HG03025 (cell line): ENCODE data around the gene KRTAP10-6.
"Not testable (repeated sequence)": the region's sequence is repeated elsewhere in the genome, so short reads cannot be mapped to it uniquely, and the experiment has no call there.

Experiments
- ATAC-seq: cut with Tn5 transposase; IDR thresholded peaks from one replicate; pipeline ENCODE4 v1.9.1; 2021; ENCODE audit warnings: mild to moderate bottlenecking, moderate library complexity; ENCODE audit not compliant: unreplicated experiment, low FRiP score

KRTAP10-6 gene

GRCh38 chr21:44592446-44593311, at the start of gene KRTAP10-6:
Gene KRTAP10-6, minus strand, starts transcription at chr21:44592505. Its CDS starts 21 bp downstream, at chr21:44592484.
- ATAC-seq, result no peak

- no peak for ATAC-seq
These were observed 48.5 kb upstream of the KRTAP10-6 start for GRCh38 chr21:44640761-44641160.

GRCh38 chr21:44639331-44639655, 47.0 kb upstream of the KRTAP10-6 start:
- ATAC-seq, result no peak

- ATAC-seq, result not testable (repeated sequence)
These were observed 46.4 kb upstream of the KRTAP10-6 start for GRCh38 chr21:44638506-44639330.

- not testable (repeated sequence) for ATAC-seq
These were observed 45.6 kb upstream of the KRTAP10-6 start for GRCh38 chr21:44637851-44638348.

- no peak for ATAC-seq
These were observed 44.9 kb upstream of the KRTAP10-6 start, which contains the start of gene KRTAP10-10 for GRCh38 chr21:44637018-44637850. Gene KRTAP10-10, plus strand, starts transcription at chr21:44637356. Its CDS starts 62 bp downstream, at chr21:44637418.

GRCh38 chr21:44636209-44637017, 44.1 kb upstream of the KRTAP10-6 start:
- ATAC-seq, result no peak

GRCh38 chr21:44632067-44632466, 39.8 kb upstream of the KRTAP10-6 start:
- no peak for ATAC-seq

- no peak for ATAC-seq
These were observed 38.1 kb upstream of the KRTAP10-6 start for GRCh38 chr21:44630440-44630839.

- no peak for ATAC-seq
These were observed 36.5 kb upstream of the KRTAP10-6 start for GRCh38 chr21:44628707-44629391.

- not testable (repeated sequence) for ATAC-seq
These were observed 35.5 kb upstream of the KRTAP10-6 start for GRCh38 chr21:44627831-44628233.

GRCh38 chr21:44627181-44627822, 35.0 kb upstream of the KRTAP10-6 start:
- not testable (repeated sequence) for ATAC-seq

GRCh38 chr21:44626673-44627143, 34.4 kb upstream of the KRTAP10-6 start, which contains the start of gene KRTAP10-9:
Gene KRTAP10-9, plus strand, starts transcription at chr21:44627093. Its CDS starts 79 bp downstream, at chr21:44627172.
- ATAC-seq, result no peak

- ATAC-seq, result no peak
These were observed 34.0 kb upstream of the KRTAP10-6 start for GRCh38 chr21:44626262-44626661.

- no peak for ATAC-seq
These were observed 33.5 kb upstream of the KRTAP10-6 start for GRCh38 chr21:44625756-44626155.

- no peak for ATAC-seq
These were observed 31.3 kb upstream of the KRTAP10-6 start for GRCh38 chr21:44623575-44623974.

GRCh38 chr21:44619886-44620285, 27.6 kb upstream of the KRTAP10-6 start:
- ATAC-seq, result no peak

GRCh38 chr21:44618909-44619308, 26.6 kb upstream of the KRTAP10-6 start:
- no peak for ATAC-seq
